GM19397 (cell line): ENCODE results near the gene XXYLT1.
"Not testable (repeated sequence)": the region's sequence is repeated elsewhere in the genome, so short reads cannot be mapped to it uniquely, and the experiment has no call there.

Experiments
- ATAC-seq: cut with Tn5 transposase; IDR thresholded peaks from one replicate; pipeline ENCODE4 v1.9.1; 2021; ENCODE audit warnings: mild to moderate bottlenecking, moderate library complexity; ENCODE audit not compliant: unreplicated experiment

XXYLT1 gene

GRCh38 chr3:195228886-195229285 lies 42.1 kb downstream of the XXYLT1 start:
- ATAC-seq, result not testable (repeated sequence)

DNA sequence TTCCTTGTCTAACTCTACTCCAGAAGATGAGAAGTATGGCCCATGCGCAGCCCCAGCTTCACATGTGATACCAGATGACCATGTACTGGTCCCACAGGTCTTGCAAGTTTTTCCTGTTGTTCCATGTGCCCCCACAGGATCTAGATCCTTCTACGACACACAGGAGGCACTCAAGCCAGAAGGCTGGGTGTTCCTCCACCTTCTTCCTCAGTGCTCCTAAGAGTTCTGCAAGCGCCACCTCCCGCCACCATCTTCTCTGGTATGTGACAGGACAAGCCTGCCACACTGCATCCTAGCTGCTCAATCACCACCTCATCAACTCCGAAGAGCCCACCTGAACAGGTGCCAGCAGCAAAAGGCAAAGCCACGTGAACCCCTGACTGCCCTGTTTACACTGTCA lies 43.1 kb downstream of the XXYLT1 start:
- no peak for ATAC-seq

DNA sequence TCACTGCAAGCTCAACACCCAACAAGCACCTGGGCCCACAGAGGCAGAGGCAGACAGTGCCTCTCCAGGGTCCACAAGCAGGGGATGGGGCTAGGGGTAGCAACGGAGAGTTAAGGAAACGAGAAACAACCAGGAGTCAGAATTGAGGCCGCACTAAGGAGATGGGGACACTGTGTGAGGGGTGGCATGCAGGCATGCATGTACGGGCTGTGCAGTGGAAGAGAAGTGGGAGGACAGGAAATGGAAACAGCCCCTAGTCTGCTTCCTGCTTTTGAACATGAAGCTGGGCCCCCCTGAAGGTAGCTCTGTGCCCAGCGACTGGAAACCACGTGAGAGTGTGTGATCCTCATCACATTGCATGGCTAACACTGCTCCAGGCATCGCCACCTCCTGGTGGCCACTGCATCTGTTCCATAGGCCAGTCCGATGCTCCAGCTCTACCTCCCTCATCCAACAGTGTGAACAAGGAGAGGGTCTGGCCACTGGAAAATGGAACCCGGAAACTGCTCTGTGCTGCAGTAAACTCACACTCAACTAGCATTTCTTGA lies 44.0 kb downstream of the XXYLT1 start:
- no peak for ATAC-seq

GRCh38 chr3:195226445-195226844 lies 44.5 kb downstream of the XXYLT1 start:
- no peak for ATAC-seq

DNA sequence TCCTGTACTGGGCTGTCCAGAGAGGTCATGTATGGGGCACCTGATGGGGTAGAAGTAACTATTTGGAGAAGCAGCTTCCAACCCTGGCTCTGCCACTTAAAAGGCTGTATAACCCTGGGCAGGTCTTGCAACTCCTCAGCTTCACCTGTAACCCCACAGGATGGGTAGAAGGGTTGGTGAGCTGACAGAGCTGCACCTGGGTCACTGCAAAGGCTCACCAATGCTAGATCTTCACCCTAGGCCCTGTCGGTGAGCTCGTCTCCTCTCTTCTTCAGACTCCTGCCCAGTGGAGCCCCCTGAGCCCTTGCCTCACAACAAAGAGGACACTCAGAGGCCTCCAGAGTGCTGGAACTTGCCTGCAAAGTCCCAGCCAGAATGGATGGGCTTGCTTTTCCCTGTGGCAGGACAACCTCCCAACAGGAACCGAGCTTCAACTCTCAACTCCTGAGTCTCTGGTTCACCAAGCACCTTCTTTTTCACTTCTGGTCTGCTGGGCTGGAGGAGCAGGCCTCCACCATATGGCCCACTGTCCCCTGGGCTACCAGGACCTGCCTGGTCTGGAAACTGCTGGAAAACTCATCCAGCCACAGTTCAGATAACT lies 45.9 kb downstream of the XXYLT1 start:
- no peak for ATAC-seq

DNA sequence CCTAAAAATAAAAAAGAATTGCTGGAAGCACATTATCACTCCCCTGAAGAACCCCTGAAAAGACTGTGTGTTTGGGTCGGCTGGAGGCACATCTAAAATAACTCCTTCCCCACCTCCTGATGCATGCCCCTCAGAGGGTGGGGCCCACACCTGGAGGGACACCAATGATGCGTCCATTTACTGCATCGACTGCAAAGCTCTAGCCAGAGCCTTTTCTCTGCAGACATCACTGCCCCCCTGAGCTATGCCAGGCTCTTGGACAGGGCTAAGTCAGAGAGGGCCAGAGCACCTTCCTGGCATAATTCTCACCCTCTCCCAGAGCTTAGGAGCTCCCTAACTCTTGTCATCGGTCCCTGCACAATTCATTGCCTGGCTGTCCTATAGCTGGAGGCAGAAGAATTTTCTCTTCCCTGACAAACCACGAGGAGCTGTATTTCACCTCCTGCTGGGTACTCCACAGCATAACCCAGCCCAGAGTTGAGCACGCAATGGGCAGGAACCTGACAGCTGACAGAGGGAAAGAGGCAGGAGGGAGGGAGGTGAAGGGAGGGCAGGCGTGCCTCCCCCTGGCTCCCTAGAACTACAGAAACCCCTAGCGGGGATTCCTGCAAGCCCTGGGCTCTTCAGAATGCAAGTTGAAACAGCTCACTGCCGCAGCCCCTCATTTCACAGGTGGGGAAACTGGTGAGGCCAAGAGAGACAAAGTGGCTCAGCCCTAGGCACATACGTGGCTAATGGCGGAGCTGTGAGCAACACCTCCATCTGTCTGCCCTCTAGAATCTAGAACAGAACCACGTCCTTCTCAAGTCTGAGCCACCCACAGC lies 46.6 kb downstream of the XXYLT1 start:
- ATAC-seq, result no peak

DNA sequence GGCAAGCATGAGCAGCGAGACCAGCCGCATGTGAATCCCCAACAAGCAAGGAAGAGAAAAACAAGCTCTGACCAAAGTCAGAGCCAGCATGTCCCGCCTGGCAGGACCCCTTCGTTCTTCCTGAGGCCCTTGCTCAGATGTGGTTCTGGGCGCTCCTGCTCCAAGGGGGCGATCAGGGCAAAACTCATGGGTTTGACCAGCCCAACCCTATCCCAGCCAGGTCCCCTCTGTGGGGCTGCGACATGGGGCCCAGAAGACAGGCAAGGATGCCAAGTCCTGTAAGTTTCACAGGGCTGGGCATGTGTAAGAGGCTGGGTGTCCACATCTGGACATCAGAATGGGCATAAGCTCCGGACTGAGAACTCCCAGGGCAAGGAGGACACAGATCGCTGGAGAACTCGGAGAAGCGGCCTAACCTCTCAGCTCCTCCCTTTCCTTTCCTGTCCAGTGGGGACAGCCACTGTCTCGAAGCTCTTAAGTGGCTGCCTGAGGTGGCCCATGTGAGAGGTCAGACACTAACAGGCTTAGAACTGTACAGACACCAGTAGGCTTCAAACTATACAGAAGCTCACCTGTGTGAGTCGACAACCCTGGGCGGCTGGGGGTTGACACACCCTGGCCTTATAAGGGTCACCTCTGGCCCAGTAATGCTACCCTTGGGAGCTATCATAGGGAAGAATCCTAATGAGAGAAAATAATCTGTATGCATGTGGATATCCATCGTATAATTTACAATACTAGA lies 48.9 kb downstream of the XXYLT1 start:
- no peak for ATAC-seq

DNA sequence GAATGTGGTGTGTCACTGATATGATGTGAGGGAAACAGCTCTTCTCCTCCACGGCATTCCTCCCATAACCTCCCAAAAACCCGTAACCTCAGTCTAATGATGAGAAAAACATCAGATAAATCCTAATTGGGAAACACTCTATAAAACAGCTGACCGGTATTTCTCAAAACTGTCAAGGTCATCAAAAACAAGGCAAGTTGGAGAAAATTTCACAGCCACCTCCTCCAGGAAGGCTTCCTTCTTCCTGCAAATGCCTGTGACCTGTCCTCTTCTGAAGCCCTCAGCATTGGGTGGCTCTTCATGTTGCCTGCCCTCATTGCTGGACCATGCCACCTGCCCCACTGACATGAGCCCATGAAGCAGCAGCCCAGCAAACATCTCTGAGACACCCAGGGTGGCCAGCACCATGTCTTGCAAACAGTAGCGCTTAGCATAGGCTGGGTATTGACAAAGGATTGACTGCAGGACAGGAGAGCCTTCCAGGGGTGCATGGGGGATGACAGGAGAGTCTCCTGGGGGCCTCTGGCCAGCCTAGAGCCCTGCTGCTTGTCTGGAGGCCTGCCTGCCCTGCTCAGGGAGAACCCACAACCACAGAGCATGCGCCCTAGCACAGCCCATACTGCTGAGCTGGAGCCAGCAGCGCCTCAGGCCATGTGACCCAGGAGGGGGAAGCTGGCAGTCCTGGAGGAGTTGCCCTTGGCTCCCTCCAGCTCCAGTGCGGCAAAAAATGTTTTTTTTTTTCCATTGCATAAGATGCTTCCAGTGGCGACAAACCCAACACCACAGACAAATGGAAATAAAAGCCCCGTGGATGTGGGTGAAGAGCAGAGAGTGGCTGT lies 49.7 kb downstream of the XXYLT1 start:
- no peak for ATAC-seq

DNA sequence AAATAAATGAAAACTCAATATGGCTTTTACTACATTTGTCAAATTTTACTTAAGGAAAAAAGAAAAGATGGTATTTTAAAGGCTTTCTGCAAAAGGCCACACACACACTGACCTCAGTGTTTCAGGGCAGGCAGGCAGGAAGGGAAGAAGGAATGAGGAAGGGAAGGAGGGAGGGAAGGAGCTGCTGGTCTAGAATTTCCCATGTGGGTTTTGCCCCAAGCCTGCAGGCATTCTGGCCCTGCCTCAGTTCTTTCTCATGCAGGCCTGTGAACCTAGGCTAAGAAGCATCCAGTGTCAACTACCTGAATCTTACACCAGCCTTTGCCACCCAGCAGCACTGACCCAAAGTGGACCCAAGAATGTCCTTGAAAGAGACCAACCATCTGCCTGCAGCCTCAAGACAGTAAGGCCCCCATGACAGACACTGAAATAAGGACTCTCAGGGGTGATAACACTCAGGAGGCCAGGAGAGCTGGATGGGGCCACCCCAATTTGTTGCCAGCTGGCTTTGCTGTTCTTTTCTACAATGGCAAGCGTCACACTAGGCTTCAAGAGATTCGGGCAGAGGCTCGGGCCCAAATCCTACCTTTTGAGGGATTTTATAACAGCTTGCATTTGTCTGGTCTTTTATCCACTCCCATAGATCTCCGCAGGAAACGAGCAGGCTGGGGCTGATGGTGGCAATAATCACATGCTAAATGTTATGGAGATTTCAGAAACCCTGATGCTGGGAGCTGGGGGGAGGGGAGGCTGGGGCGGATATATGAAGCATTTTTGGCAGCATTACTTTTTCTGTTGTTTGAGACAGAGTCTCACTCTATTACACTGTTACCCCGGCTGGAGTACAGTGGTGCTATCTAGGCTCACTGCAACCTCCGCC lies 51.4 kb downstream of the XXYLT1 start:
- no peak for ATAC-seq

DNA sequence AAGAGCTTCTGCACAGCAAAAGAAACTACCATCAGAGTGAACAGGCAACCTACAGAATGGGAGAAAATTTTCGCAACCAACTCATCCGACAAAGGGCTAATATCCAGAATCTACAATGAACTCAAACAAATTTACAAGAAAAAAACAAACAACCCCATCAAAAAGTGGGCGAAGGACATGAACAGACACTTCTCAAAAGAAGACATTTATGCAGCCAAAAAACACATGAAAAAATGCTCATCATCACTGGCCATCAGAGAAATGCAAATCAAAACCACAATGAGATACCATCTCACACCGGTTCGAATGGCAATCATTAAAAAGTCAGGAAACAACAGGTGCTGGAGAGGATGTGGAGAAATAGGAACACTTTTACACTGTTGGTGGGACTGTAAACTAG lies 52.6 kb downstream of the XXYLT1 start:
- not testable (repeated sequence) for ATAC-seq

GRCh38 chr3:195215576-195215975 lies 55.4 kb downstream of the XXYLT1 start:
- not testable (repeated sequence) for ATAC-seq

GRCh38 chr3:195214381-195214780 lies 56.6 kb downstream of the XXYLT1 start:
- no peak for ATAC-seq

- ATAC-seq, result no peak
These were observed 57.2 kb downstream of the XXYLT1 start for GRCh38 chr3:195213639-195214315.

GRCh38 chr3:195212749-195213375 lies 58.1 kb downstream of the XXYLT1 start:
- ATAC-seq, result no peak

DNA sequence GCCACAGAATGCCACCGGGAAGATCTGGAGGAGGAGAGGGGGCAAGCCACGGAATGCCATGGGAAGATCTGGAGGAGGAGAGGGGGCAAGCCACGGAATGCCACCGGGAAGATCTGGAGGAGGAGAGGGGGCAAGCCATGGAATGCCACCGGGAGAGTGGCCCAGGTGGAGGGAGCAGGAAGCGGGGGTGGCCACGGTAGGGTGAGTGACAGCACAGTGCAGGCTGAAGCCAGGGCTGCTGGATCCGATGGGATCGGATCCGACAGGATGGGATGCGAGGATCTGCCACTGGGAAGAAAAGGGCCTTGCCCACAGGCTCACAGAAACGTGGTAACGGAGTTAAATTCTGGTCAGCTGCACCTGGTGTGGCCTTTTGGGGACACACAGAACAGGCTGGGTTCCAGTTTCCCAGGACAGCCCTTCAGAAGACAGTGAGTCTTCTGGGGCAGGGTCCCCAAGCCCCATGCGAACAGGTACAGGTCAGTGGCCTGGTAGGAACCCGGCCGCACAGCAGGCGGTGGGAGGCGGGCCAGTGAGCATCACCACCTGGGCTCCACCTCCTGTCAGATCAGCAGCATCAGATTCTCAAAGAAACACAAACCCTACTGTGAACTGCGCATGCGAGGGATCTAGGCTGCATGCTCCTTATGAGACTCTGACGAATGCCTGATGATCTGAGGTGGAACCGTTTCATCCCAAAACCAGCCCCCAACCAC lies 58.8 kb downstream of the XXYLT1 start:
- ATAC-seq, result no peak

GRCh38 chr3:195210266-195210973 lies 60.5 kb downstream of the XXYLT1 start:
- no peak for ATAC-seq

- no peak for ATAC-seq
These were observed 61.1 kb downstream of the XXYLT1 start for GRCh38 chr3:195209847-195210265.
